Motor neuron (in vitro differentiated cells): ENCODE results near the gene NXPE3. TPM values are rescaled to one million over a fixed set of nuclear protein-coding genes. Genes with fewer than 3 reads are reported as not detected.

Experiments
- ATAC-seq, 8 experiments: fragments of 200-7000 bp; cut with Tn5 transposase; replicated peaks in 6 of 8; 2 replicates each; pipeline ENCODE4 v1.8.0; 2021; ENCODE audit warnings: mild to moderate bottlenecking in 8 of 8, moderate library complexity in 8 of 8
- H3K27ac ChIP-seq, 2 donors: fragments of 250-450 bp; sonication (Bioruptor Pico); 2 replicates each; pipeline ENCODE4 v1.9.0; 2021; ENCODE audit warnings: antibody characterized with exemption in 2 of 2, mild to moderate bottlenecking in 2 of 2, moderate library complexity in 1 of 2
- H3K4me1 ChIP-seq, 2 donors: fragments of 250-450 bp; sonication (Bioruptor Pico); replicated peaks in 1 of 2; 2 replicates each; pipeline ENCODE4 v1.6.1; 2021; ENCODE audit warnings: antibody characterized with exemption in 2 of 2, mild to moderate bottlenecking in 2 of 2, moderate library complexity in 1 of 2
- H3K4me3 ChIP-seq, 5 donors: fragments of 250-450 bp; sonication (Bioruptor Pico); 2 replicates each; pipeline ENCODE4 v1.9.0; 2021; ENCODE audit warnings: antibody characterized with exemption in 5 of 5, mild to moderate bottlenecking in 5 of 5, moderate library complexity in 4 of 5
- WGBS, 10 experiments: fragments of 450-650 bp; shearing (Covaris generic); methylation state at CpG; one replicate each; pipeline ENCODE4 v1.0.0; 2022; 5-methylcytosine and 5-hydroxymethylcytosine counted together
- in situ Hi-C, 9 experiments: fragments of 400-800 bp; cut with MboI; loops; one replicate each; pipeline ENCODE4 v1.15.0; 2021; ENCODE audit warnings: low sequenced_read_pairs in 9 of 9, low pct_unique_long_range_greater_than_20kb in 2 of 9; ENCODE audit not compliant: unreplicated experiment in 9 of 9
- total RNA-seq, 8 experiments: library from RNA; unstranded; fragments of 300-600 nt; gene quantifications; 2 replicates each; pipeline versions ENCODE4 v1.2.3 to v1.2.4, GENCODE V29; 2022

Gene NXPE3
- total RNA-seq, 8 experiments from 2014 or later: 12.9 to 23.5 (median 18.4) TPM

GRCh38 chr3:101807888-101808287 is 28.9 kb downstream of the NXPE3 start:
- H3K27ac ChIP-seq: no peak overlapping the region
- no peak overlapping the region for H3K4me3 ChIP-seq
- ATAC-seq: no peak
- in situ Hi-C loops: loop anchor here in 5 of 9 experiments (10.0 to 25.0 kb wide), 3 partner anchors 417 to 729 kb away; no protein-coding TSS in a partner anchor
- no peaks in the 10 kb centered on the region for H3K4me1 ChIP-seq
- 64 to 100% (median 88%) methylated on average over 1 to 2 of the region's 2 CpGs; no CpG with 5 or more reads in 2 of the 10 experiments for WGBS, 10 experiments

GRCh38 chr3:101809178-101810021 is 30.4 kb downstream of the NXPE3 start:
- Histone ChIP-seq H3K27ac (no peak overlapping the region), H3K4me3 (no peak overlapping the region), H3K4me1 (peaks cover 0 to 3% of the 10 kb centered on the region in 2 donors)
- in situ Hi-C loops: loop anchor here in 6 of 9 experiments (5.0 to 25.0 kb wide), 4 partner anchors 415 to 728 kb away; no protein-coding TSS in a partner anchor
- peak in 3 of 8 experiments; percentile 35 to 54 (median 42) for ATAC-seq

- Histone ChIP-seq H3K4me3 (no peak overlapping the region), H3K4me1 (peaks cover 0 to 3% of the 10 kb centered on the region in 2 donors), H3K27ac (no peak overlapping the region)
- ATAC-seq: no peak
- in situ Hi-C loops: loop anchor here in 6 of 9 experiments (5.0 to 25.0 kb wide), 4 partner anchors 415 to 727 kb away; no protein-coding TSS in a partner anchor
Measured at GRCh38 chr3:101810022-101810418, 31.0 kb downstream of the NXPE3 start.

- Histone ChIP-seq H3K27ac (no peak overlapping the region), H3K4me3 (no peak overlapping the region), H3K4me1 (peaks cover 0 to 3% of the 10 kb centered on the region in 2 donors)
- ATAC-seq: no peak
- in situ Hi-C loops: loop anchor here in 6 of 9 experiments (5.0 to 25.0 kb wide), 4 partner anchors 413 to 725 kb away; no protein-coding TSS in a partner anchor
- WGBS, 10 experiments: 14 to 100% (median 95%) methylated on average over 1 to 2 of the region's 2 CpGs
Measured at GRCh38 chr3:101811875-101812274, 32.9 kb downstream of the NXPE3 start.

- in situ Hi-C loops: loop anchor here in 6 of 9 experiments (5.0 to 25.0 kb wide), 4 partner anchors 412 to 724 kb away; no protein-coding TSS in a partner anchor
- Histone ChIP-seq H3K4me1 (peaks cover 0 to 3% of the 10 kb centered on the region in 2 donors), H3K27ac (no peak overlapping the region), H3K4me3 (no peak overlapping the region)
- no peak for ATAC-seq
Measured at GRCh38 chr3:101812895-101813294, 33.9 kb downstream of the NXPE3 start.

- ATAC-seq: no peak
- H3K27ac ChIP-seq: no peak overlapping the region
- 35 to 100% (median 80%) methylated on average over 2 to 7 of the region's 7 CpGs for WGBS, 10 experiments
- H3K4me3 ChIP-seq: no peak overlapping the region
- peaks cover 0 to 3% of the 10 kb centered on the region in 2 donors for H3K4me1 ChIP-seq
- in situ Hi-C loops: loop anchor here in 6 of 9 experiments (5.0 to 25.0 kb wide), 4 partner anchors 411 to 723 kb away; no protein-coding TSS in a partner anchor
Measured at GRCh38 chr3:101813817-101814440, 34.9 kb downstream of the NXPE3 start.

GRCh38 chr3:101814835-101815234 is 35.8 kb downstream of the NXPE3 start:
- in situ Hi-C loops: loop anchor here in 6 of 9 experiments (5.0 to 25.0 kb wide), 4 partner anchors 410 to 722 kb away; no protein-coding TSS in a partner anchor
- Histone ChIP-seq H3K27ac (no peak overlapping the region), H3K4me3 (no peak overlapping the region), H3K4me1 (peaks cover 0 to 3% of the 10 kb centered on the region in 2 donors)
- 57 to 100% (median 94%) methylated on average over 1 to 3 of the region's 3 CpGs for WGBS, 10 experiments
- ATAC-seq: peak in 1 of 8 experiments; percentile 80

- in situ Hi-C loops: loop anchor here in 5 of 9 experiments (10.0 to 25.0 kb wide), 3 partner anchors 408 to 721 kb away; no protein-coding TSS in a partner anchor
- no peak for ATAC-seq
- Histone ChIP-seq H3K4me1 (peaks cover 0 to 3% of the 10 kb centered on the region in 2 donors), H3K27ac (no peak overlapping the region), H3K4me3 (no peak overlapping the region)
- 40 to 100% (median 91%) methylated on average over 1 to 4 of the region's 4 CpGs; no CpG with 5 or more reads in 3 of the 10 experiments for WGBS, 10 experiments
Measured at GRCh38 chr3:101816215-101817149, 37.5 kb downstream of the NXPE3 start.

GRCh38 chr3:101817992-101818391 is 39.0 kb downstream of the NXPE3 start:
- H3K4me3 ChIP-seq: no peak overlapping the region
- in situ Hi-C loops: loop anchor here in 5 of 9 experiments (10.0 to 25.0 kb wide), 3 partner anchors 407 to 719 kb away; no protein-coding TSS in a partner anchor
- peaks cover 0 to 3% of the 10 kb centered on the region in 2 donors for H3K4me1 ChIP-seq
- no peak for ATAC-seq
- no peak overlapping the region for H3K27ac ChIP-seq
- 78 to 100% (median 86%) methylated on average over 1 to 5 of the region's 5 CpGs; no CpG with 5 or more reads in 5 of the 10 experiments for WGBS, 10 experiments

- H3K4me1 ChIP-seq: no peaks in the 10 kb centered on the region
- in situ Hi-C loops: loop anchor here in 5 of 9 experiments (10.0 to 25.0 kb wide), 3 partner anchors 405 to 718 kb away; no protein-coding TSS in a partner anchor
- 73 to 100% (median 100%) methylated on average over 1 to 2 of the region's 2 CpGs; no CpG with 5 or more reads in 1 of the 10 experiments for WGBS, 10 experiments
Measured at GRCh38 chr3:101819649-101820206, 40.7 kb downstream of the NXPE3 start.

GRCh38 chr3:101821503-101821902 is 42.5 kb downstream of the NXPE3 start:
- no peak for ATAC-seq
- H3K4me3 ChIP-seq: no peak overlapping the region
- in situ Hi-C loops: loop anchor here in 5 of 9 experiments (25.0 kb wide), 2 partner anchors 416 to 716 kb away; no protein-coding TSS in a partner anchor
- whole genome bisulfite sequencing, 10 experiments: 89 to 100% (median 100%) methylated on average over 3 to 10 of the region's 19 CpGs; no CpG with 5 or more reads in 6 of the 10 experiments
- no peaks in the 10 kb centered on the region for H3K4me1 ChIP-seq
- H3K27ac ChIP-seq: no peak overlapping the region

More at GRCh38 chr3:101819649-101820206, 40.7 kb downstream of the NXPE3 start:
- no peak for ATAC-seq
- Histone ChIP-seq H3K4me3 (no peak overlapping the region), H3K27ac (no peak overlapping the region)
